Subcutaneous adipose tissue (tissue), 4 donors: ENCODE measurements around the gene EFEMP1. TPM values are rescaled to one million over a fixed set of nuclear protein-coding genes. Genes with fewer than 3 reads are reported as not detected.

Source experiments
- CTCF ChIP-seq: fragments of 450-650 bp; IDR thresholded peaks from one replicate; pipeline ENCODE4 v1.5.1; 2016; ENCODE audit warnings: low read depth, mild to moderate bottlenecking, control low read depth, antibody characterized with exemption, moderate library complexity
- total RNA-seq, 4 donors: library from RNA; depleted of rRNA; stranded (reverse); fragments of >200 nt; gene quantifications; one replicate each; pipeline ENCODE4 v1.1.0, GENCODE V29; 2016

Gene EFEMP1
- total RNA-seq, 4 donors from 2014 or later = 163 to 424 (median 345) TPM

- no peak for TF ChIP-seq CTCF
Observed at GRCh38 chr2:55899881-55900280, 23.7 kb downstream of the EFEMP1 start.

DNA sequence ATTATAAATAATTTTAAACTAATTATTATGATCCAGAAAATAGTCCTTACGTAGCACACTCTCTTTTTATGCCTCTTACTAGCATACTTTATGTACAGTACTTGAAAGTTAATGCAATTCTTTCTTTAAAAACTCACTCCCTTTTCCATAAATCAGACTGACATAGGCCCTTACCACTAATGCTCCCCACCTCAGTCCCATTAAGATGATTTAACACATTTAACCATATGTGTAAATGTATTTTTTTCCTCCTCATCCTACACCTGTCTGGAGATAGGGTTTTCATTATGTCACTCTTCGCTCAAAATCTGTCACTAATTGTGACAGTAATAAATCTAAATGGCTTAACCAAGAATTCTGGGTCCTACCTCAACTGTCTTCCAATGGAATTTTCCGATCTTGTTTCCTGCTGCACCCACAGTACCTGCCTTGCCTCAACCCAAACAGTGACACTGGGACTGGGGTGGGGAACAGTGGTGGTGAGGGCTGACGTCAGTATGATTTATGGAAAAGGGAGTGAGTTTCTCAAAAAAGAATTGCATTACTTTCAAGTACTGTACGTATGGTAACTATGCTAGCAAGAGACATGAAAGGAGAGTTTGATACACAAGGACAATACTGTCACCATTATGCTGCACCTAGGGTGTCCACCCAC, 25.1 kb downstream of the EFEMP1 start:
- no peak for TF ChIP-seq CTCF

- no peak for TF ChIP-seq CTCF
Observed at GRCh38 chr2:55896633-55897032, 26.9 kb downstream of the EFEMP1 start.

GRCh38 chr2:55894720-55895119, 28.9 kb downstream of the EFEMP1 start:
- no peak for TF ChIP-seq CTCF

DNA sequence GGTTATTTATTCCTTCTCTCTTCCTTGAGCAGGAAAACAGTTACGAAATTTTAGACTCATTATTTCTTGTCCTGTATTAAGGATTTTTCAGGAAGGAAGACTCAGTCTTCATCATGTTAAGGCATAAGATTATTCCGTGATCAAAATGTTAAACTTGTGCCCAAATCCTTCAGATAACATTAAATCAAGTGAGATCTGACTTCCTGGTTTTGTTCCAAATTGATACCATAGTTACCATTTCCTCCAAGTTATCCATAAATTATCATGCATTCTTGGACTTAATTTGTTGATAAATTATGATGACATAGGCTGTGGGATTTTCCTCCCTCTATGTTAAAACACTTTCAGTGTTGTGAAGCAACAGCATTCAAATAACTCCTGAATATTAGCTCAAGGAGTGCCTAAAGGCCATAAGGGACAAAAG, 31.9 kb downstream of the EFEMP1 start:
- TF ChIP-seq CTCF = no peak

GRCh38 chr2:55888936-55889335, 34.6 kb downstream of the EFEMP1 start:
- TF ChIP-seq CTCF = no peak

DNA sequence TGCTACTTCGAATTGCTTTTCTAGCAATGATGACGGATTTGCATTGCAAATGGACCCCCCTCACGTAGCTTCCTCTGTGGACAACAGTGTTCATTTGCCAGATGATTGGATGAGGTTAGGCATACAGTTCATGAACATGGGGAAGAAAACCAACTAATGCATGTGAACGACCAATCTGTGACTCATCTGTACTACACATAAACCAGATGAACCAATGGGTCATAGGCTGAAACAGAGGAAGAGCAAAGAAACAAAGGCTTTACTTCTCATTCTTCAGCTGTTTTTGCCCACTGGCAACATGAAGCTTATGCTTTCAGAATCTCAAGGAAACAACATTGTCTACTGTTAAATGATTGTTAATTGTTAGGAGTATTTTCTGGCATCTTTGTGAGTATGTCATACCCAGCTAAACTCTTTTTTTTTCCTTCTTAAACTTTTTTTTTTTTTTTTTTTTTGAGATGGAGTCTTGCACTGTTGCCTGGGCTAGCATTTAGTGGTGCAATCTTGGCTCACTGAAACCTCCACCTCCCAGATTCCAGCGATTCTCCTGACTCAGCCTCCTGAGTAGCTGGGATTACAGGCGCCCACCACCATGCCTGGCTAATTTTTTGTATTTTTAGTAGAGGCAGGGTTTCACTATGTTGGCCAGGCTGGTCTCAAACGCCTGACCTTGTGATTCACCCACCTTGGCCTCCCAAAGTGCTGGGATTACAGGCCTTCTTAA, 35.5 kb downstream of the EFEMP1 start:
- TF ChIP-seq CTCF = no peak
